OCI-M2 (cell line): Measurements from ENCODE around the gene PTPRU.
"Not testable (repeated sequence)": the region's sequence is repeated elsewhere in the genome, so short reads cannot be mapped to it uniquely, and the experiment has no call there.

ENCODE experiments used
- DNase-seq: peaks from one replicate; lab custom pipeline; 2025; ENCODE audit not compliant: unreplicated experiment; lab: John Stamatoyannopoulos, UW

The PTPRU gene

GRCh38 chr1:29285771-29286170, 49.4 kb downstream of the PTPRU start:
- DNase-seq = no peak

- no peak for DNase-seq
Observed at GRCh38 chr1:29286194-29286767, 50.0 kb downstream of the PTPRU start.

GRCh38 chr1:29289493-29289892, 53.2 kb downstream of the PTPRU start:
- no peak for DNase-seq

DNA sequence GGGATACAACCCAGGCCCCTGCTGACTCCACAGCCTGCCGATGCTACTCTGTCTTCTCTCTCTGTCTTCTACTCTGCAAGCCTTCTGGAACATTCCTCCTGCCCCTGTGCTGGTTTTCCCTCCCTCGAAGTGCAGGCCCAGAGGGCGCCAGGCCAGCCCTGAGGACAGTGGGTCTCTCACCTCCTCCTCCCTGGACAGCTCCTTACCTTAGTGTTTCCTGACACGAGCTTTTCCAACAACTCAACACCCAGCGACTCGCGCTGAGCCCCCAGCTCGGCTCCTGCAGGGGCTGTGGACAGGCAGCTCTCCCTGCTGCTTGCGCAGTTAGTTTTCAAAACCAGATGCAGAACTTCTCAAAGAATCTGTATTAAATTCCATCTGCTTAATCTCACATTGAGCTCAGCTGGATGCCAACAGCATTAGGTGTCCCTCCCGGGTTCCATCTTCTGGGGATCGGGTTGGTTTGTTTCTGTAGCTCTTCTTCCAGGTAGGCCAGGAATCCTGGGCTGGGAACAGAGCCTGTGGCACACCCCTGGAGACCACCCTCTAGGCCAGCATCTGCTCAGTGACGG, 54.2 kb downstream of the PTPRU start:
- no peak for DNase-seq

- no peak for DNase-seq
Observed at GRCh38 chr1:29291756-29292155, 55.4 kb downstream of the PTPRU start.

GRCh38 chr1:29292344-29292743, 56.0 kb downstream of the PTPRU start:
- no peak for DNase-seq

DNA sequence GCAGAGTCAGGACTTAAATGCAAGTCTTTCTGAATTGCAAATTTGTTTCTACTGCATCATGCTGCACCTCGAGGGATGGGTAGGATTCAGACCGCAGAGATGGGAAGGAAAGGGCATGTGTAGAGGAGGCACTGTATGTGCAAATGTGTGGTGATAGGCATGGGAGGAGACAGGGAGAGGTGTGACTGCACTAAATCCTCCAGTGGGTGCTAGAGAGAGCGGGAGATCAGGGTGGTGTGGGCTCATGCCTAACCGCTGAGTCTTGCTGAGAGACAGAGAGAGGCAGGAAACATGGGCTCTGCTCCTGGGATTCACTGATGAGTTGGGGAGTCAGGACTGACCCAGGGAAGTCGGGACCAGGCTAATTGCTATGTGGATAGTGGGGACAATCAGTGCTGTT, 61.1 kb downstream of the PTPRU start:
- no peak for DNase-seq

DNA sequence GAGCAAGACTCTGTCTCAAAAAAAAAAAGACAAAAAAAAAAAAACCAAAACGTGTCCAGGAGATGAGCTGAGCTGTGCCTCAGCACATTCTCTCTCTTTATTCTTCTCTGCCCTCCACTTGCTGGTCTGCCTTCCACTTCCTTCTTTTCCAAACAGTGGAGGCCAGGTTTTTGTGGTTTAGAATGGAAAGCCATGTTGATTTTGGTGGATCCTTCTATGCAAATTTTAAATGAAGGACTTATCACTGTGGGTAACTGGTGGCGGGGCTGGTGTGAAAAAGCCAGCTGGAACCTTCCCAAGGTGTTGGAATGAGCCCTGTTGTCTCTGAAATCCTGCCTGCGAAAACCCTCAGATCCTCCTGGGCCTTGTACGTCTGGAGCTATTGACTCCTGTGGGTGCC, 61.9 kb downstream of the PTPRU start:
- DNase-seq = no peak

GRCh38 chr1:29299446-29299845, 63.1 kb downstream of the PTPRU start:
- DNase-seq = no peak

- DNase-seq = not testable (repeated sequence)
Observed at GRCh38 chr1:29301732-29302131, 65.4 kb downstream of the PTPRU start.

DNA sequence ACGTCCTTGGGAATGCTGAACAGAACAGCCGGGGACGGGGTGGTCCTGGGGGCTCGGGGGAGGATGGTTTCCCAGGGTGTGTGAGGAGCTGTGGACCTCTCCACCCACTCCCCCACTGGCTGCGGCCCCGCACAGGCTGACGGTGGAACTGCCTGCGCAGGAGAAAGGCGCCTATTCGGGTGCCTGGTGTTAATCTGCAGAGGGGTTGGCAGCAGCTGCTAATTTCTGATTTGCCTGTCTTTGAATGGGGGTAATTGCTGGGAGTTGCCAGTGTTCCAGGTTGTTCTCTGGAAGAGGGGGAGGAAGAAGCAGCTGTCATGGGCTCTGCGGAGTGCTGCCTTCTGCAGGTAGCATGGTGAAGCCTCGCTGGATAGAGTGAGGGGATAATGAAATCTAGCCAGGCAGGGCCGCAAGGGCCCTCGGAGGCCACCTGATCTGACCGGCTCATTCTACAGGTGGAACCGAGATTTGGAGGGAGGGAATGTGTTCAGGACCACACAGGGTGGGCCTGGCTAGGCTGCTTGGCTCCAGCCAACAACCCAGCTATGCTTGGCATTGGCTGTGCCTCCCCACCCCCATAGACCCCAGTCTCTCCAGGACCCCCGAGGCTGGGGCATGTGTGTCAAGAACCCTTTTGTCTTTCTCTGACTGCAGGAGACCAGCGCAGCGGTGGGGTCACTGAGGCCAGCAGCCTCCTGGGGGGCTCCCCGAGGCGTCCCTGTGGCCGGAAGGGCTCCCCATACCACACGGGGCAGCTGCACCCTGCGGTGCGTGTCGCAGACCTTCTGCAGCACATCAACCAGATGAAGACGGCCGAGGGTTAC, 67.1 kb downstream of the PTPRU start:
- DNase-seq = no peak

DNA sequence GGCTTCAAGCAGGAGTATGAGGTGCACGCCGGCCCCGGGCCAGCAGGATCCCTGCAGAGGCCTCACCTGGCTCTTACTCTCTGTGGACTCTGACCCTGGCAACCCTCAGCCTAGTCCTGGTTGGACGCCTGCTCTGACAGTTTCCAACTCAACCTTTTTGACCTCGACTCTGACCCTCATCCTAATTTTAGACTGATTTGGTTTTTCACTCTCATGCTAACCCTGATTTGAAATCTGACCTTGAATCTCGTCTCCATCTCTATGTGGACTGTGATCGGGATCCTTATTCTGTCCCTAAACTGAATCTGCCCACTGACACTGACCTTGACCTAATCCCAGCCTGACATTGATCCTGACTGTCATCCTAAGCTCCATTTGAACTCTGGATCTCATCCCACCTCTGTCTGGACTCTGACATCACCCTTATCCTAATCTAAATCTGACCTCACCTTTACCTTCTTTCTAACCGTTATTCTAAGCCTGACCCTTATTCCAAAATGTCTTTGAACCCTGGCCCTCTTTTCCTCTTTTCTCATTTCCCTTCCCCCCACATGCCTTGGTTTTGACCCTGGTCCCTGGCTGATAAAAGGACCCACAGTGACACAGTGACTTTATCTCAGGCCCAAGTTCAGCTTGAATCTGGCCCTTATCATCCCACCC, 67.8 kb downstream of the PTPRU start:
- DNase-seq = no peak

- no peak for DNase-seq
Observed at GRCh38 chr1:29305943-29306342, 69.6 kb downstream of the PTPRU start.

DNA sequence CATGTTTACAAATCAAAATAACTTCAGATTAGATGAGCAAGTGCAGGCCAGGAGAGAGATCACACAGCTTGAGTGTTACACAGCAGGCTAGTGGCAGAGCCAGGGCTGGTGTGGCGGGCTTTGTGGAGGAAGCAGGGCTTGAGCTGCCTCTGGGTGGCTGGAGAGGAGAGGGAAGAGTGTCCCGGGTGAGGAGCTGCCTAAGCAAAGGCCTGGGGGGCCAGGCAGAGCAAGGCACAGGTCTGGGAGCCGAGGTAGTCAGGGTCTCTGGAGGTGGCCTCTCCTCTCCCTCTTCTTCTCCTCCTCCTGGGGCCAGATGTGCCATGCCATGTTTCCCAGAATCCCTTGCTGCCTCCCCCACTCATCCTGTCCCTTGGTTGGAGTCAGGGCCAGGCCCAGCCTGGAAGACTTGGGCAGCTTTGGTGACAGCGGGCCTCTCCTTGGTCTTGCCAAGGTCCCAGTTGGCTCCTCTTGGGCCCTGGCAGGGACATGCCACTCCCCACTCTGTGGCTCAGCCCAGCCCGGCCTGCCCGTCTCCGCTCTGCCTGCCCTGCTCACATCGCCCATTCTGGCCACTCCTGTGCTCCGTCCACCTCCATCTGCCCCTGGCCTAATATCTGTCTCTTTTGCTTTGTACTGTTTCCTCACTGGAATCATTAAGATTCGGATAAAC, 70.3 kb downstream of the PTPRU start:
- no peak for DNase-seq

- DNase-seq = no peak
Observed at GRCh38 chr1:29309075-29309474, 72.8 kb downstream of the PTPRU start.

DNA sequence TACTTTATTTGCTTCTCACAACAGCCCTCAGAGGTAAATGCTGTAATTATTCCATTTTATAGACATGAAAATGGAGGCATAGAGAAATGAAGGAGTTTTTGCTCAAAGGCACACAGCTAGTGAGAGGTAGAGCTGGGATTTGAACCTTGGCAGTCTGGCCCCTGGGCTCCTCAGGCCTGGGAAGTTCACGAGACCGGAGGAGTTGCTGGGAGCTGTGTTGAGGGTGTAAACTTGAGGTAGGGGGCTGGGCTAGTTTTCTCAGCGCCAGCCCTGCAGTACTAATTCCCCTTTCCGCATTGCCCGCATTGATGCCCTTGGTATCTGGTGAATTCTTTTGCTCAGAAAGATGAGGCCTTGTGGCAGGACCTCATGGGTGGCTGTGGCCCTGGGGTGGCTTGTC, 73.3 kb downstream of the PTPRU start:
- no peak for DNase-seq

DNA sequence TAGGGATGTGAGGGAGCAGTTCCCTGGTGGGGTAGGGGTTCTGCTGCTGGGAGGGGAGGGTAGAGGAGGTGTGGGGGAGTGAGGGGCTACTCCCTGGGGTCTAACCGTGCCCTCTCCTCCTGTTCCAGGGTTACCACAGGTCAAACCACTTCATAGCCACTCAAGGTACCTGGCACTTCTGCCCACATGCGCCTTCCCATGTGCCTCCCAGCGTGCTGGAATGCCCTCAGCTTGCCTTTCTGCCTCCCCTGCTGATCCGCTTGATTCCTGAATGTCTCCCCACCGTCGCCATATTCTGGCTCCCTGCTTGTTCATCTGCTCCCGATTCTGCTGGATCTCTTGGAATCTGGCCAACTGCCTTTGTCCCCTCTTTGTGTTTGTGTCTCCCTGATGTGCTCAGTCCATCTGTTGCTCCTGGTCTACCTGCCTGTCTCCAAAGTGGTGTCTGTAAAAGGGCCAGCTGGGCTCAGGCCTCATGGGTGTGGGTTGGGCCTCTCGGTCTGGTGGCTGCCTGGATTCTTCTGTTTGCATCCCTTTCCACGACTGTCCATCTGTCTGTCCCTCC, 74.4 kb downstream of the PTPRU start:
- DNase-seq = no peak

DNA sequence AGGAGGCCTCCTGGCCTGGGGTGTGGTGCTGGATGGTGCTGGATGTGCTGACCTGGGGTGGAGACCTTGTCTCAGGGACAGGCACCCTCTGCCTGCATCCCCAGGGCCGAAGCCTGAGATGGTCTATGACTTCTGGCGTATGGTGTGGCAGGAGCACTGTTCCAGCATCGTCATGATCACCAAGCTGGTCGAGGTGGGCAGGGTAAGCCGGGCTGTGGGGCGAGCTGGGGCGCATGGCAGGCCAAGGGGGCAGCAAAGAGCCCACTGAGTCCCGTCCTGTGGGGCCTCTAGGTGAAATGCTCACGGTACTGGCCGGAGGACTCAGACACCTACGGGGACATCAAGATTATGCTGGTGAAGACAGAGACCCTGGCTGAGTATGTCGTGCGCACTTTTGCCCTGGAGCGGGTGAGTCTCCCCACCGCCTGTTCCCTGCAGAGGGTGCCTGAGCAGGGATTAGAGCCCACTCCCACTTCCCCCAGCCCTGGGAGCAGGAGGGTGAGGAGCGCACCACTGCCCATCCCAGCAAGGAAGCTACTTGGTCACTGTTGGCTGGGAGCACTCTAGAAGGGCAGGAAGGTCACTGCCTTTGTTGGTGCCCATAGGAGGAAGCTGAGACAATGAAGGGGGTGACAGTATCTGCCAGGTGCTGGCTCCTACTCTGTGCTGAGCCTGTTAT, 75.2 kb downstream of the PTPRU start:
- no peak for DNase-seq

DNA sequence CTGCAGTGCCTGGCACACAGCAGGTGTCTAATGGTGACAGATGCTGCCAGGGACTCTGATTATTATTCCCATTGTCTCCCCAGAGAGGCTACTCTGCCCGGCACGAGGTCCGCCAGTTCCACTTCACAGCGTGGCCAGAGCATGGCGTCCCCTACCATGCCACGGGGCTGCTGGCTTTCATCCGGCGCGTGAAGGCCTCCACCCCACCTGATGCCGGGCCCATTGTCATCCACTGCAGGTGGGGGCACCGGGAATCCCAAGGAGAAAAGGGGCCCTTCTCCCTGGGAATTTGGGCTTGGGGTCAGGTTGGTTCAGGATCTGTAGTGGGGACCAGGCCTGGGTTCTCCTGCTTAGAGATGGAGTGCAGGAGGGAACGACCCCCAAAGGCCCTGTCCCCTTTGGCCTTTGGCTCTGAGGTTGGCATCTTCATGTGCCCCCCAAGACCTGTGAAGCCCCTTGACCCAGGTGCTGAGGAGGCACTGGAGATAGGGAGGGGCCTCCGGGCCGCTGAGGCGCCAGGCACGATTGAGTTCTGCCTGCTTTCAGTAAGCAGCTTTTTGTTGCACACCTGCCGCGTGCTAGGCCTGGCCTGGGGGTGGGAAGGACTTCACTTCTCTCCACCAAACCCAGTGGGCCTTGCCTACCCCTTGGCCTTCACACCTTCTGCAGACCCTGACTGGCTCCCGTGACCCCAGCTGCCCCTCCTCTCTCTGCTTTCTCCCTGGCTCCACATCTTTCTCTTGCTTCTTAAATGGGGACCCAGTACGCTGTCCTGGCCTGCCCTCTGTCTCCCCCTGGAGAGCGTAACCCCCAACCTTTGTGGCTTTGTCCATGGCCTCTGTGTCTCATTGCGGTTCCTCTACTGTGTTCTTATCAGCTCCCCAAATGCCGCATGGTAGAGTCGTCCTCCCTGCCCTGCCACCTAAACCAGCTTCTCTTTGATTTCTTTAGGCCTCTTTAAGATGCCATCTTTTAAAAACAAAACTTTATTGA, 76.4 kb downstream of the PTPRU start:
- no peak for DNase-seq
